Measurements from ENCODE around the gene MRPS2.
A peak's percentile ranks its signal among the peaks of the same experiment; 100 is the strongest.

MRPS2 gene

GRCh38 chr9:135476561-135477355 lies 23.7 kb upstream of the MRPS2 start:
- TF ChIP-seq ZFX (IDR thresholded peaks at IDR 0.05), result no peak
- no peak for TF ChIP-seq CTCF (conservative IDR thresholded peaks at IDR 0.05)
- H3K27ac ChIP-seq, result no peak overlapping the region

GRCh38 chr9:135478191-135478590 lies 22.3 kb upstream of the MRPS2 start:
- peak overlapping the region; percentile 80; the same call in 1 of the 2 replicates for H3K27ac ChIP-seq
- TF ChIP-seq CTCF (conservative IDR thresholded peaks at IDR 0.05) (no peak), ZFX (IDR thresholded peaks at IDR 0.05) (no peak)

- TF ChIP-seq CTCF (conservative IDR thresholded peaks at IDR 0.05) (no peak; the same call in 1 of the 2 replicates), ZFX (IDR thresholded peaks at IDR 0.05) (peak; percentile 39; the same call in 1 of the 2 replicates)
- peak overlapping the region; percentile 80 for H3K27ac ChIP-seq
Observed at GRCh38 chr9:135478829-135479468, 21.5 kb upstream of the MRPS2 start.

GRCh38 chr9:135479469-135480052 lies 20.9 kb upstream of the MRPS2 start, which contains the start of gene PPP1R26:
TSS of gene PPP1R26 (plus strand) at chr9:135479782. CDS start at chr9:135484511, 4,729 bp downstream.
- peak within 1 kb of the TSS; percentile 80 for H3K27ac ChIP-seq
- no peak for TF ChIP-seq ZFX (IDR thresholded peaks at IDR 0.05)
- no peak for TF ChIP-seq CTCF (conservative IDR thresholded peaks at IDR 0.05)

- H3K27ac ChIP-seq, result peak overlapping the region; percentile 80
- TF ChIP-seq CTCF (conservative IDR thresholded peaks at IDR 0.05), result no peak
- TF ChIP-seq ZFX (IDR thresholded peaks at IDR 0.05), result peak; percentile 89; the same call in 1 of the 2 replicates
Observed at GRCh38 chr9:135480071-135480939, 20.2 kb upstream of the MRPS2 start.

- TF ChIP-seq ZFX (IDR thresholded peaks at IDR 0.05) (no peak), CTCF (conservative IDR thresholded peaks at IDR 0.05) (no peak)
- H3K27ac ChIP-seq, result peak overlapping the region; percentile 80
Observed at GRCh38 chr9:135480940-135481310, 19.6 kb upstream of the MRPS2 start.

All from C4-2B (cell line).